NCI-H2196 treated with DMSO at 0.1 percent for 48 hours (cell line): ENCODE data around the gene OSBPL7.

Experiments
- DNase-seq: peaks from one replicate; lab custom pipeline; 2025; ENCODE audit not compliant: unreplicated experiment; lab: John Stamatoyannopoulos, UW

Gene OSBPL7

GRCh38 chr17:47848198-47848513 is 26.6 kb upstream of the OSBPL7 start:
- DNase-seq, result no peak

- DNase-seq, result no peak
These were observed 26.0 kb upstream of the OSBPL7 start for GRCh38 chr17:47847341-47848197.

- no peak for DNase-seq
These were observed 25.2 kb upstream of the OSBPL7 start for GRCh38 chr17:47846716-47847340.

- DNase-seq, result no peak
These were observed 24.1 kb upstream of the OSBPL7 start for GRCh38 chr17:47845716-47846075.

- no peak for DNase-seq
These were observed 23.5 kb upstream of the OSBPL7 start for GRCh38 chr17:47844814-47845715.

- no peak for DNase-seq
These were observed 22.6 kb upstream of the OSBPL7 start for GRCh38 chr17:47844227-47844626.

- no peak for DNase-seq
These were observed 21.8 kb upstream of the OSBPL7 start for GRCh38 chr17:47843391-47843730.

- DNase-seq, result no peak
These were observed 20.1 kb upstream of the OSBPL7 start for GRCh38 chr17:47841488-47842291.

- DNase-seq, result peak; percentile 72
These were observed 19.3 kb upstream of the OSBPL7 start, which contains the start of gene SCRN2 for GRCh38 chr17:47840742-47841487. TSS of gene SCRN2 (minus strand) at chr17:47841273. CDS start at chr17:47840843, 430 bp downstream.

- no peak for DNase-seq
These were observed 18.6 kb upstream of the OSBPL7 start for GRCh38 chr17:47840001-47840741.

- no peak for DNase-seq
These were observed 17.5 kb upstream of the OSBPL7 start for GRCh38 chr17:47839071-47839470.

- DNase-seq, result no peak
These were observed 17.0 kb upstream of the OSBPL7 start for GRCh38 chr17:47838636-47839035.

GRCh38 chr17:47837401-47838039 is 15.9 kb upstream of the OSBPL7 start:
- no peak for DNase-seq

GRCh38 chr17:47836601-47837000 is 15.0 kb upstream of the OSBPL7 start:
- DNase-seq, result no peak

GRCh38 chr17:47834756-47835155 is 13.2 kb upstream of the OSBPL7 start:
- no peak for DNase-seq

GRCh38 chr17:47831934-47832327 is 10.3 kb upstream of the OSBPL7 start:
- no peak for DNase-seq

- DNase-seq, result peak; percentile 94
These were observed 9.7 kb upstream of the OSBPL7 start, which contains the start of the genes LRRC46 and MRPL10 for GRCh38 chr17:47831003-47831933. TSS of gene LRRC46 (plus strand) at chr17:47831670. CDS start at chr17:47831990, 320 bp downstream. TSS of gene MRPL10 (minus strand) at chr17:47831541. CDS start at chr17:47831511, 30 bp downstream.
